Transverse colon (tissue), 4 donors: ENCODE measurements around the gene RAB19. TPM values are rescaled to one million over a fixed set of nuclear protein-coding genes. Genes with fewer than 3 reads are reported as not detected.

ENCODE experiments used
- DNase-seq: peaks from one replicate; pipeline ENCODE4 v3.0.0-alpha.2; 2019
- H3K27ac ChIP-seq, 4 donors: fragments of 200-600 bp; sonication (generic); 2 replicates each; pipeline ENCODE4 v1.5.1; 2016 to 2018; ENCODE audit warnings: inconsistent platforms in 4 of 4
- H3K27me3 ChIP-seq: fragments of 200-600 bp; sonication (generic); 2 replicates; pipeline ENCODE4 v1.5.1; 2017; ENCODE audit warnings: inconsistent platforms
- H3K36me3 ChIP-seq, 4 donors: fragments of 200-600 bp; sonication (generic); 2 replicates each; pipeline ENCODE4 v1.5.1; 2017 to 2019; ENCODE audit warnings: inconsistent platforms in 4 of 4
- H3K4me1 ChIP-seq, 4 donors: fragments of 200-600 bp; sonication (generic); 2 replicates each; pipeline ENCODE4 v1.5.1; 2017 to 2020; ENCODE audit warnings: inconsistent platforms in 4 of 4
- H3K4me3 ChIP-seq, 4 donors: fragments of 200-600 bp; sonication (generic); 1 replicate in 1 of 4; 2 replicates in 3 of 4; pipeline versions ENCODE4 v1.5.1 to v1.6.1; 2017 to 2019; ENCODE audit warnings: inconsistent platforms in 4 of 4
- H3K9me3 ChIP-seq, 2 donors: fragments of 200-600 bp; sonication (generic); 2 replicates each; pipeline ENCODE4 v1.5.1; 2017 to 2019; ENCODE audit warnings: inconsistent platforms in 2 of 2
- EP300 ChIP-seq: sonication (generic); formaldehyde crosslinking; IDR thresholded peaks from one replicate; pipeline ENCODE4 v1.6.1; 2017; ENCODE audit warnings: antibody characterized with exemption, low read depth
- POLR2A ChIP-seq: fragments of 450-650 bp; IDR thresholded peaks from one replicate; pipeline ENCODE4 v1.6.1; 2016; ENCODE audit warnings: antibody characterized with exemption, mild to moderate bottlenecking, moderate library complexity
- POLR2AphosphoS5 ChIP-seq, 3 donors: sonication (generic); formaldehyde crosslinking; IDR thresholded peaks; one replicate each; pipeline ENCODE4 v1.6.1; 2016; ENCODE audit warnings: antibody characterized with exemption in 3 of 3
- WGBS, 2 donors: methylation state at CpG; one replicate each; pipeline ENCODE4 v1.1.5; 2018; ENCODE audit warnings: low coverage in 1 of 2; 5-methylcytosine and 5-hydroxymethylcytosine counted together
- in situ Hi-C, 4 donors: fragments of 200-750 bp; cut with MboI; loops; one replicate each; pipeline versions ENCODE4 v1.15.0 to v1.15.1; 2017; ENCODE audit warnings: low sequenced_read_pairs in 3 of 4, low pct_ligation_motif_present in 1 of 4, low pct_unique_long_range_greater_than_20kb in 1 of 4
- intact Hi-C: fragments of 100-400 bp; cut with DNase I; formaldehyde crosslinking; loops from one replicate; pipeline ENCODE4 v1.15.1; 2023; ENCODE audit warnings: low total_unique reads
- total RNA-seq, 4 donors: library from RNA; depleted of rRNA; stranded (reverse); fragments of >200 nt; gene quantifications; one replicate each; pipeline ENCODE4 v1.1.0, GENCODE V29; 2016
- TF ChIP-seq, protein P1 (sequence below), 5 experiments: fragments of 200-600 bp in 3 of 5; fragments of 450-650 bp in 2 of 5; sonication (generic) in 3 of 5; IDR thresholded peaks; 1 replicate in 2 of 5; 2 replicates in 3 of 5; pipeline ENCODE4 v1.5.1; 2016 to 2017; ENCODE audit warnings: antibody characterized with exemption in 5 of 5, inconsistent platforms in 3 of 5, mild to moderate bottlenecking in 2 of 5, moderate library complexity in 1 of 5

The RAB19 gene
- total RNA-seq, 4 donors from 2014 or later = 10.3 to 87.9 (median 18.9) TPM

GRCh38 chr7:140425718-140426117 lies 21.9 kb downstream of the RAB19 start:
- H3K36me3 ChIP-seq = no peaks in the 10 kb centered on the region
- TF ChIP-seq, protein P1, sequence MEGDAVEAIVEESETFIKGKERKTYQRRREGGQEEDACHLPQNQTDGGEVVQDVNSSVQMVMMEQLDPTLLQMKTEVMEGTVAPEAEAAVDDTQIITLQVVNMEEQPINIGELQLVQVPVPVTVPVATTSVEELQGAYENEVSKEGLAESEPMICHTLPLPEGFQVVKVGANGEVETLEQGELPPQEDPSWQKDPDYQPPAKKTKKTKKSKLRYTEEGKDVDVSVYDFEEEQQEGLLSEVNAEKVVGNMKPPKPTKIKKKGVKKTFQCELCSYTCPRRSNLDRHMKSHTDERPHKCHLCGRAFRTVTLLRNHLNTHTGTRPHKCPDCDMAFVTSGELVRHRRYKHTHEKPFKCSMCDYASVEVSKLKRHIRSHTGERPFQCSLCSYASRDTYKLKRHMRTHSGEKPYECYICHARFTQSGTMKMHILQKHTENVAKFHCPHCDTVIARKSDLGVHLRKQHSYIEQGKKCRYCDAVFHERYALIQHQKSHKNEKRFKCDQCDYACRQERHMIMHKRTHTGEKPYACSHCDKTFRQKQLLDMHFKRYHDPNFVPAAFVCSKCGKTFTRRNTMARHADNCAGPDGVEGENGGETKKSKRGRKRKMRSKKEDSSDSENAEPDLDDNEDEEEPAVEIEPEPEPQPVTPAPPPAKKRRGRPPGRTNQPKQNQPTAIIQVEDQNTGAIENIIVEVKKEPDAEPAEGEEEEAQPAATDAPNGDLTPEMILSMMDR (IDR thresholded peaks at IDR 0.05) = no peak
- DNase-seq = no peak
- in situ Hi-C loops (no loop called here), intact Hi-C loops (no loop called here)
- no peaks in the 10 kb centered on the region for H3K9me3 ChIP-seq
- no peak overlapping the region for H3K4me3 ChIP-seq
- no peaks in the 10 kb centered on the region for H3K4me1 ChIP-seq
- H3K27me3 ChIP-seq = no peaks in the 10 kb centered on the region
- WGBS, 2 donors = 85 to 89% methylated on average over 5 to 12 of the region's 12 CpGs
- H3K27ac ChIP-seq = no peak overlapping the region

- H3K27me3 ChIP-seq = no peaks in the 10 kb centered on the region
- H3K27ac ChIP-seq = no peak overlapping the region
- TF ChIP-seq, protein P1 (IDR thresholded peaks at IDR 0.05) = no peak
- TF ChIP-seq POLR2AphosphoS5 (IDR thresholded peaks at IDR 0.05) (no peak), EP300 (no peak), POLR2A (no peak)
- WGBS, 2 donors = 80 to 96% methylated on average over 1 to 6 of the region's 6 CpGs
- H3K4me3 ChIP-seq = no peak overlapping the region
- DNase-seq = no peak
- no peaks in the 10 kb centered on the region for H3K4me1 ChIP-seq
- in situ Hi-C loops = no loop called here
- H3K36me3 ChIP-seq = no peaks in the 10 kb centered on the region
- H3K9me3 ChIP-seq = no peaks in the 10 kb centered on the region
- intact Hi-C loops = no loop called here
These were observed 22.3 kb downstream of the RAB19 start for GRCh38 chr7:140426130-140426529.

GRCh38 chr7:140433396-140433795 lies 29.5 kb downstream of the RAB19 start:
- intact Hi-C loops = no loop called here
- Histone ChIP-seq H3K9me3 (no peaks in the 10 kb centered on the region), H3K27me3 (no peaks in the 10 kb centered on the region), H3K36me3 (no peaks in the 10 kb centered on the region), H3K4me3 (no peak overlapping the region), H3K27ac (no peak overlapping the region), H3K4me1 (no peaks in the 10 kb centered on the region)
- WGBS, 2 donors = 57 to 85% methylated on average over 1 to 3 of the region's 3 CpGs
- no peak for DNase-seq
- TF ChIP-seq EP300 (no peak), POLR2AphosphoS5 (IDR thresholded peaks at IDR 0.05) (no peak), POLR2A (no peak)
- TF ChIP-seq, protein P1 (IDR thresholded peaks at IDR 0.05) = no peak
- in situ Hi-C loops = no loop called here

DNA sequence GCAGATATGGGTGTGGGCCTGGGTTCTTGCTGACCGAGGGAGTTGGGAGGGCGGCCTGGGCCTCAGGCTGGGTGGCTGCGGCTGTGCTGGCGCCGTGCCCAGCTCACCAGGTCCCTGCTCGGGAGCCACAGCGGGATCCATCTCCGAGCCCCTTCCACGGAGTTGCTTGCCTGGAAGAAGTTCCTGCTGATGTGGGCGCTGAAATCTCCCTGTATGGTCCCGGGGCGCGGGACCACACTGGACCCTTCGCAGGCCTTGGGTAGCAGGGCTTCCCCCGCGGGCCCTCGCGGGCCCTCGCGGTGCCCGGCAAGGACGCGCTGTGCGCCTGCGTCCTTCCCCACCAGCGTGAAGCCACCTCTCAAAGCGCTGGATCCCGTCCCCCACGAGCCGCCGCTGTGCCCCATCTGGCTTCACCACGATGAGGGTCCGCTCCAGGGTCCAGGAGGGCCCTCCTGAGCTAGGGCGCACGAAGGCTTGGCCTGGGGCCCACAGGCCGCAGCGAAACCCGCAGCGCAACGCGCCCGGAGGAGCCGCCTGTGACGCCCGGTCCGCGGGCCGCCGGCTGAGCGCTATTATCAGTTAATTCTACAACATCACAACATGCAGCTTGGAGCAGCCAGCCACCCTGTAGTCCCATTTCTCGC lies 31.5 kb downstream of the RAB19 start:
- Histone ChIP-seq H3K27me3 (no peaks in the 10 kb centered on the region), H3K4me3 (no peak overlapping the region), H3K36me3 (no peaks in the 10 kb centered on the region), H3K9me3 (no peaks in the 10 kb centered on the region), H3K27ac (no peak overlapping the region), H3K4me1 (peaks cover 2 to 12% (median 6%) of the 10 kb centered on the region in 4 donors)
- WGBS, 2 donors = 66 to 80% methylated on average over 1 to 47 of the region's 51 CpGs
- TF ChIP-seq POLR2A (no peak), POLR2AphosphoS5 (IDR thresholded peaks at IDR 0.05) (no peak), EP300 (no peak)
- TF ChIP-seq, protein P1 (IDR thresholded peaks at IDR 0.05) = no peak
- intact Hi-C loops (no loop called here), in situ Hi-C loops (no loop called here)
- DNase-seq = no peak
